GM18858 (cell line): ENCODE data around the gene TTLL11.

Experiments used
- ATAC-seq: cut with Tn5 transposase; IDR thresholded peaks from one replicate; pipeline ENCODE4 v1.9.1; 2021; ENCODE audit not compliant: unreplicated experiment

The TTLL11 gene

DNA sequence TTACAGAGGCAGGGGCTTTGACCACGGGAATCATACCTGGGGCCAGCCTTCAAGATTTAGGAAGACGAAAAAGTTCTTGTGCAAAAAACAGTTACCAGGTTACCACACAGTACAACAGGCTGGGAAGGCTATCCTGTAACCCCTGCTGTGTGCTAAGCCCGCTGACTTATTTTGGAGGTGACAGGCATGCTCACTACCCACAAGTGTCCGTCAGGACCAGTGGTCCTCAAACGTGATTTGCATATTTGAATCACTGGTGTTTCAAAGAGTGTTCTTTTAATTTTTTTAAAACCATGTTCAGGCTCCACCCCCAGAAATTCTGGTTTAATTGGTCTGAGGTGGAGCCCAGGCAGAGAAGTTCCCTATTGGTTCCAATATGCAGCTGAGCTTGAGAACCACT is 146.6 kb downstream of the TTLL11 start:
- ATAC-seq: no peak

DNA sequence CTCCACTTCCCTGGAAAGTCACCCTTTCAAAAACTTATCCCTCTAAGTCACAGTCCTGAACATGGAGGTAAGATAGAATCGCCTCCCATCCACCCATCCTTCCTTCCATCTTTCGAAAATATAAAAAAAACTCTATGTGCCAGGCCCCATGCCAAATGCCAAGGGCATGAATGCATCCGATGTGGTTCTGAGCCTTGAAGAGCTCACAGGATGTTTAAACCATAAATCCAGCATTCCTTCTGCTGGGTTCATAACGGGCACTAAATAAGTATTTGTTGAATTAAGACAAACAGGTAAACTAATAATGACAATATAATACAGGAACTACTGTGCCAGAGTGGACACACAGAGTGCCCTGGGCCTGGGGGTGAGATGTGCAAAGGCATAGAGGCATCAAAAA is 147.3 kb downstream of the TTLL11 start:
- ATAC-seq: no peak

DNA sequence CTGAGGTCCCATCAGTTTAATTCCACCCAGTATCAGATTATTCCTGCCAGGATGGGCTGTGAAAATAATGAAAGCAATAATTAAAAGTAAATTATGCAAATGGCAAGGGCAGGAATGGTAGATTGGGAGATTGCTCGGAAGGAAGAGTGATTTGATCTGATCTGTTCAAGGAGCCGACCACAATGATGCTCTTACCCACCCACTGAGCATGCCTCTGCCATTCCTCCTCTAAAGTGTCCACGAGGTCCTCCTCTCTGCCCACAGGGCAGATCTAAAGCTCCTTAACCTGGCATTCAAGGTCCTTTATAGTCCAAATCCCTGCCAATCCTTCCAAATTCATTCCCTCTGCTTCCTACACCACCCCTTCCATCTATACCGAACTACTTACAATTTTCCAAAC is 147.8 kb downstream of the TTLL11 start:
- ATAC-seq: no peak

DNA sequence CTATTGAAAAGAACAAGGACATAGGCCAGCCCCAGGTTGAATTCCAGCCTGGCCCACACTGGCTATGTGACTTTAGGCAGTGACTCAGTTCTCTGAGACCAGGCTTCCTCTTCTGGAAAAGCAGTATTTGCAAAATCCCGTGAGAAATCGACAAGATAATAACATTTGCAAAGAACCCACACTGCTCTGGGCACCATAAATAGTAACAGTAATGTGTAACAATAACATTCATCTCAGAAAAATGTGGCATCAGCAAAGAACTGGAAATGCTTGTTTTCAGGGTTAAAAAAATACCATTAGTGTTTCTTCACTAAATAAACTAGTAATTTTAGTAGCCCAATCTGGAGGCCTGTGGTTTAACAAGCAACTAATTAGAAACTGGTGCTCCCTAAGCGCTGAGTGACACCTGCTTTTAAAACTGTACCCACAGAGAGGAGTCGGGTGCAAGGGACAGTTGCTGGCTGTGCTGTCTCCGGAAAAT is 148.4 kb downstream of the TTLL11 start:
- ATAC-seq: no peak

DNA sequence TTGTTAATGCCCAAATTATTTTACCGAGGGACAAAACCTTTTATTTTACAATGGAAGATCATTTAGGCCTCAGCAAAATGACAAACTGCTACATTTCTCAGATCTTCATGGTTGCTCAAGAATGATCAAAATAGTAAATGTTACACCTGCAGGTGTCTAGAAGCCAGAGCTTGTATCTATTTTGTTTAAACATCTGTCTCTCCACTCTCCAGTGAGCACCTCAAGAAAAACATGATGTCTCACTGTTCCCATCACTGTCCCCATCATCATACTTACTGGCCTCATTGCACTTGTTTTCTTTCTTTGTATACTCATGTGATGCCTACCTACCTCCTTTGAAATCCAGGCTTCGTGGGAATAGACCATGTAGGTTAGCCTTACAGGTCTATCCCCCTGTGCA is 149.6 kb downstream of the TTLL11 start:
- no peak for ATAC-seq

- no peak for ATAC-seq
Measured at GRCh38 chr9:121942866-121943382, 150.2 kb downstream of the TTLL11 start.

DNA sequence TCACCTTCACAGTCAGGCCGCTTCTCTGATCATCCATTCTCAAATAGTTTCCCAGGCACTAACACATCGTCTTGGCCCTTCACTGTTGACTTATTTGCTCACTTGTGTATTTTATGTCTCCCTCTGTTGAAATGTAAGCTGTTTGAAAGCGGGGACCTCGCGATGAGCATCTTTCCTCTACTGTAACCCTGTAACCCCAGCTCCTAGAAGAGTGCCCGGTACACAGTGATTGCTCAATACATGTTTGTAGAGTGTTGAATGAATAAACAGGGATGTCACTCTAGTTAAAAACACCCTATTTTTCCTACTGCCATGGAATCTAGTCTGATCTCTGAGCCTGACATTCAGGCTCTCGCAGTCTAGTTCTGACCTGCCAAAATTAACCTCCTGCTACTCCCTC is 150.8 kb downstream of the TTLL11 start:
- ATAC-seq: no peak

DNA sequence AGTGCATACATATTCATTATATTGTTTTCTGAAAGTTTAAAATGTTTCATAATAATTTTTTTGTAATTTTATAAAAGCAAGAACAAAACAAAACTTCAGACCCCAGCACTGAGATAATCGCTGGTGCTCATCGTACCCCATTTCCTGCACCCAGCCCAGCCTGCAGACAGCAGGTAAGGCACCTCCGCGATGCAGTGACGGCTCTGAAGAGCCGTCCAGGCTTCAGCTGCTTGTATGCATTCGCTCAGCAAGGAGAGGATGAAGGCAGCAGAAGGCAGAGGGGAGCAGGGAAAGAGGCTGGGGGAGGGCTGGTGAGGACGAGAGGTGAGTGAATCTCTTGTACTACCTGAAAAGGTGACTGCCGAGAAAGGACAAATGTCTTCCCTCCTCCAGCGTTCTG is 153.5 kb downstream of the TTLL11 start:
- no peak for ATAC-seq

DNA sequence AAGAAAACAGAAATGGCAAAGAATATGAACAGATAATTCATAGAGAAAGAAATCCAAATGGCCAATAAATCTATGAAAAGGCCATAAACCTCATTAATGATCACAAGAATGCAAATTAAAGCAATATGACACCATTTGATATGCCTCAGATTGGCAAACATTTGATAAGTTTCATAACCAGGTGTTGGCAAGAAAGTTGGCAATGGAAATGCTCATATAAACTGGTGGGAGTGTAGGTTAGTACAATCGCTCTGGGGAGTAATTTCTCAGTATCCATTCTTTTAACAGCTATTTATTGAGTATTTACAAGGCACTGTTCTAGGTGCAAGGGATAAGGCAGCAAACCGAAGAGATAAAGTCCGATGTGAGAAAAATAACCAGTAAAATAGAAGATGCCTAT is 154.5 kb downstream of the TTLL11 start:
- no peak for ATAC-seq

DNA sequence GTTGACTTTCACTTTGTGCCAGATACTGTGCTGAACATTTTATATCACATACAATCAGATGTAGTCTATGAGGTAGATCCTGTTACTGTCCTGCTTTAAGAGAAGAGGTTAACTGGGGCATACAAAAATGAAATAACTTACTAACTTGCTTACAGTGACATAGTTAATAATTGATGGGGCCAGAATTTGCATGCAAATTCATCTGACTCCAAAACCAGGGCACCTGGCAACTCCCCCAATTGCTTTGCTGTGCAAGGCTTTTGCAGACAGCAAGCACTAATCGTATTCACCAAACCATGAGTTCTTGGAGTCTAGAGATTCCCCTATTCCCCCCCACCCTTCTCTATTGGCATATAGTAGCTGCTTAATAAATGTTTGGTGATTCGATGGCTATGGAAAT is 155.9 kb downstream of the TTLL11 start:
- ATAC-seq: no peak

- no peak for ATAC-seq
Measured at GRCh38 chr9:121935739-121936138, 157.4 kb downstream of the TTLL11 start.

- no peak for ATAC-seq
Measured at GRCh38 chr9:121930956-121931355, 162.2 kb downstream of the TTLL11 start.

GRCh38 chr9:121929893-121930875 is 162.9 kb downstream of the TTLL11 start:
- no peak for ATAC-seq

GRCh38 chr9:121927636-121928035 is 165.5 kb downstream of the TTLL11 start:
- no peak for ATAC-seq

GRCh38 chr9:121927081-121927480 is 166.0 kb downstream of the TTLL11 start:
- ATAC-seq: no peak

- no peak for ATAC-seq
Measured at GRCh38 chr9:121926351-121926801, 166.7 kb downstream of the TTLL11 start.

- no peak for ATAC-seq
Measured at GRCh38 chr9:121925935-121926334, 167.2 kb downstream of the TTLL11 start.

DNA sequence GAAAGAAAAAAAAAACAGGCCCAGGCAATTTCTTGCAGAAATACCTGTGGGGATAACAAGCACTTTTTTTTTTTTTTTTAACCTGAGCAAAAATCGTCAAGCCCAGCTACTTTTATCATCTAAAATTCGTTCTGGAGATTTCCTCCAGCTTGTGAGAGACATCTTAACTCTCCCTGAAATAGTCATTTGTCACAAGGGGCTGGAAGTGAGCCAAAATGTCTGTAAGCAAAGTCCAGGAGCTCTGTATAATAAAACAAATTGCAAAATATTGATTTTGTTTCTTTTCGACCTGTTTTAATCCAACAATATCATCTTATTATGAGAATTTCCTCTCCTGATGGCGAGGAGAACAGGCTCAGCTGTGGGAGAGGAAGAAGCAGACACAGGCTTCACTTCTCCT is 168.4 kb downstream of the TTLL11 start:
- ATAC-seq: no peak

DNA sequence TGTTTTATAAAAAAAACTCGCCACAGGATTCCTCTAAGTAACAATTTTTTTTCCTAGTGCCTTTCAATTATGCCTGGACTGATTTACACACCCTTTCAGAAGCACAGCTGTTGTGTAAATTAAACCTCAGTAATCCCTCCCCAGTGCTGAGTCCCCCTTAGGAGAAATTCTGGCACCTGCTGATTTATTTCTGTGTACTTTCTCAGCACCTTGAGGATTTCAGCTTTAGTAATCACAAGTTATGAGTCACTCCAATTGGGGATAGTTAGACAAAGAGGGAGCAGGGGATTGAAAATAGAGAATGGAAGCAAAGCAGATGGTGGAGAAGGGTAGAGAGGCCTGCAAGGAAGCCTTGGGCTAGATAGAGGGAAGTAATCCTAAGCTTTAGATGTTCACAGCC is 171.7 kb downstream of the TTLL11 start:
- no peak for ATAC-seq

DNA sequence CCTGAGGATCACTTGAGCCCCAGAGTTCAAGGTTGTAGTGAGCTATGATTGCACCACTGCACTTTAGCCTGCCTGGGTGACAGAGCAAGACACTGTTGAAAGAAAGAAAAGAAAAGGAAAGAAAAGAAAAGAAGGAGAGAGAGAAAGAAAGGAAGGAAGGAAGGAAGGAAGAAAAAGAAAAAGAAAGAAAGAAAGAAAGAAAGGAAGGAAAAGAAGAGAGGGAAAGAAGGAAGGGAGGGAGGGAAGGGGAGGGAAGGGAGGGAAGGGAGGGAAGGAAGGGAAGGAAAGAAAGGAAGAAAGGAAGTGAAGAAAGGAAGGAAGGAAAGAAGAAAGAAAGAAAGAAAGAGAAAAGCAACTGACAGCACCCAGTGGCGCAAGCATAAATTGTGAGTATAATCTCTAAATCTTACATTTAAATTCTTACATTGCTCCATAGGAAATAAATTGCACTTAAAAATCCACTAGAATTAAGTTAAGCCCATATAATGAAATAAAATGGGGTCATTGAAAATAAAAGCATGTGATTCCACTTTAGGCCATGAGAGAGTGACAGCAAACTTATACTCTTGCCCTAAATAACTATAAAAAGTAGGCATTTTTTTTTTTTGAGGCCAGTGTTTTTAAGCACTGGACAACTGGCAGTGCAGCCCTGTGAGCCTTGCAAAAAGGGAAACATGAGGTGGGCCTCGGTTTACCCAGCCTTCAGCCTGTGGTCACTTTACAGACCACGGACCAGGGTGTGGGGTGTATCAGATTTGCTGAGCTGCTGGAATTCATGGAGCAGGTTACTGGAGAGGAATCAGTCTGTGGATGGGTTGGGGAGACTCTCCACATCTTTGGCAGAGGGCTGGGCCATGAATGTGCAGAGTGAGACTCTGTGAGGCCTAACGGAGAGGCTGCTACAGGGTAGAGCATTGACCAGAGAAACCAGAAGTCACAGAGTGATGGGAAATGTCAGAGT is 175.5 kb downstream of the TTLL11 start:
- ATAC-seq: no peak

DNA sequence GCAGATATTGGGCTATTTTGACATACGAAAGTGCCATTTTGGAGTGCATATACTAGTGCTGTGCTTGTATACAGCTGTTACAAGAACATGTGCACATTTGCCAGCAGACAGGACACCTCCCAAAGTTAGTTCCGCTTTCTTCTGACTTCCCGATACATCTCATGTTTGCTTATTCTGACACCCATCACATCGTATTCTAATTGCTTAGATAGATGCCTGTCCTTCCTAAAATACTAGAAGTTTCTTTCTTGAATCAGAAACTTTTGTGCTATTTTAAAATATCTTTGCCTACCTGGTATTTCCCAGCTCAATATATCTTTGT is 177.8 kb downstream of the TTLL11 start:
- no peak for ATAC-seq
